NCI-H2227 (cell line): ENCODE results near the gene MYOZ2.
"Not testable (repeated sequence)": the region's sequence is repeated elsewhere in the genome, so short reads cannot be mapped to it uniquely, and the experiment has no call there.

Experiments used
- DNase-seq: peaks from one replicate; lab custom pipeline; 2025; ENCODE audit not compliant: unreplicated experiment; lab: John Stamatoyannopoulos, UW

The MYOZ2 gene

DNA sequence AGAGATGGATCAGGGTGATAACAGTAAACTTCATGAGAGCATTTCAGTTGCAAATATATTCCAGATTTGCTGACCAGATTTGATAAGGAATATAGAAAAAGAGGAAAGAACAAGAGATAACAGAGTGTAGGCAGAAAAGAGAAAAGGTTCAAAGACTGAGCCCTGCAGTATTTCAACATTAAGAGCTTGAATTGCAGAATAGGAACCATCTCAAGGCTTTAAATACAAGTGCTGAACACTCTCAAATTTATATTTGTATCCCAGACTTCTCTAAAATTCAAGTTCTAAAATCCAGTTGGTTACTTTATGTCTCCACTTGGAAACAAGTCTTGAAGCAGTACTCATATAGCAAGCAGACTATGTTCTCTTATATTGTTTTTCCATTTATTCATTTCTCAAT lies 9.7 kb upstream of the MYOZ2 start:
- no peak for DNase-seq

GRCh38 chr4:119128148-119128547 lies 7.5 kb upstream of the MYOZ2 start:
- DNase-seq = no peak

- no peak for DNase-seq
These were observed 5.1 kb upstream of the MYOZ2 start for GRCh38 chr4:119130365-119131065.

DNA sequence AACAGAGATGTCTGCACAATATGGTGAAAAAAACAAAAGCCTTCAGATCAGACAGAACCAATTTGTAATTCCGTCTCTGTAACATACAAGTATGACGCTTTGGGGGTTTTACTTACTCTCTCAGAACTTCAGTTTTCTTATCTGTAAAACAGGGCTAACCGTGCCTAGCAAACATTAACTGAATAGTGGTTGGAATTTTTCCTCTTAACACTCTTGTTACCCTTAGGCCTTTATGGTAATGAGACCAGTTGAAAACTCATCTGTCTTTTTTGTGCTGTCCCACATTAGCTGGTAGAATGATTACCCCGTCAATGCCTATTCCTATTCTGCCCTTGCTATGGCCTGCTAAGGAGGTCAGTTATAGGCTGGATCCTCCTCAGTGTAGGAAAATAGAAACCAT lies 4.5 kb upstream of the MYOZ2 start:
- DNase-seq = no peak

DNA sequence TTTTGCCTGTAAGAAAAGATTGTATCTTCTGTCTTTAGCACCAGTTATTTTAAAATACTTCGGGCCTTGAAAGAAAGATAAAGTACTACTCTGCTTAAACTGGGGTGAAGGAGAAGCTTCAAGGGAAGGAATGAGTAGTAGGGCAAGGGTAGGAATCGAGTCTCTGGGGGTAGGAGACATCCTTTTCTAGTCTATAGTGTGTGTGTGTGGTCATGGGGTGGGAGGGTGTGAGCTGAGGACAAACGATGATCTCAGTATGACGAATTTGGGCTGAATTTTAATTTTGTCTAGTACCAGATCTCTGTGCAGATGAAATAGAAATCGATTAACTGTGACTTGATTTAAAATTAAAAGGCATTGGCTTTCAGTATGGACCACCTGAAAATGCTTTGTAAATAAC lies 3.3 kb upstream of the MYOZ2 start:
- no peak for DNase-seq

DNA sequence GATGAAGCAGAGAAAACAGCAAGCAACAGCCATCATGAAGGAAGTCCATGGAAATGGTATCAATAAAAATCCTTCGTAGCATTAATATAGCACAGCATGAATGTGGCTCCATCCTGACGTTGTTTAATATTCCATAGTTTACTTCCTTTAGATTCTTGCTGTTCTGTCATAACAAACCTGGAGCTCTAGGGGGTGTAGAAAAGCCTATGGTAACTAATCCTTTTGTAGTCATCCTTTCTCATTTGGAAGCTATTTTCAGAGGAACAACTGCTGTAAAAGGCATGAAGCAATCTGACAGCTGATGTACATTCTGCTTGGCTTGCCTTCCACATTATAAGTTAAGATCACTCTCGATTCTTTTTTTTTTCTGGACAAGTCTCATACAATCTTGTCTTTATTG lies 914 bp downstream of the MYOZ2 start:
- DNase-seq = no peak

- no peak for DNase-seq
These were observed 2.4 kb downstream of the MYOZ2 start for GRCh38 chr4:119138046-119138445.

DNA sequence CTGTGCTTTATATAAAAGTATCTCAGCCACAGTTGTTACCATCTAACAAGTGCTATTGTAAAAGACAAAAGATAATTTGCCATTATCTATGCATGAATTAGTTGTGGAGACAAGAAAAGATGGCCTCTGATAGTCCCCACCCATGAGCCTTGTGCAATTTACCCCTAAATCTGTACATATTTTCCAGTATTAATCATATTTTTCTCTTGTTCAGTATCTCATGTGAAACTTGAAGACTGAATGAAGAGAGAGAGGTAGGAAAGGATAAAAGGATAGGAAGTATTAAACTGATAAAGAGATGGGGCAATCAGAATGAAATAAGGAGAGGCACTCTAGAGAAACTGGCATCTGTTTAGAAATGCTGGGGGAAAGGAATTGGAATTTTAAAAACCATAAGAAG lies 3.7 kb downstream of the MYOZ2 start:
- no peak for DNase-seq

DNA sequence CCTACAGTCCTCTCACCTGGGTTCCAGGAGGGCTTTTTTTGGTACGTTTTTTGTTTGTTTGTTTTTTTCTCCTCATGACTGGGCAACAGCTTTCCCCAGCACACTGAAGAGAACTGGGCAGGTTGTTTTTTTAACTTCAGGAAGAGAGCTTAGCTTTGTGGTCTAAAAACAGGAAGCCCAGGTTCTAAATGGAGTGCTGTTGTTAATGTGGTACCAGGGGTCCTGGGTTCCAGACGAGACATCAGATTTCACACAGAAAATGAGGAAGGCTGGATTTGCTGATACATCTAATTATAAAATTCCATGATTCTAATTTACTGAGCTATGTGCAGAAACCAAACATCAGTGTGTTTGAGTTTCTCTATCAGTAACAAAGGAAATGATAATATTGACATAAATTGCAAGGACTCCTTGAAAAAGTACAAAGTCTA lies 4.2 kb downstream of the MYOZ2 start:
- DNase-seq = no peak

DNA sequence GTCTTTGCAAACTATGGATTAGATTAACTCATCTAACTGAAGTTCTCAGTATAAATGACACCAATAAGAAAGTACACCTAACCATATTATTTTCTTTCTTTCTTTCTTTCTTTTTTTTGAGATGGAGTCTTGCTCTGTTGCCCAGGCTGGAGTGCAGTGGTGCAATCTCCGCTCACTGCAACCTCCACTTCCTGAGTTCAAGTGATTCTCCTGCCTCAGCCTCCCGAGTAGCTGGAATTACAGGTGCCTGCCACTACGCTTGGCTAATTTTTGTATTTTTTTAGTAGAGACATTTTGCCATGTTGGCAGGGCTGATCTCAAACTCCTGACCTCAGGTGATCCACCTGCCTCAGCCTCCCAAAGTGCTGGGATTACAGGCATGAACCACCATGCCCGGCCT lies 5.7 kb downstream of the MYOZ2 start:
- not testable (repeated sequence) for DNase-seq

DNA sequence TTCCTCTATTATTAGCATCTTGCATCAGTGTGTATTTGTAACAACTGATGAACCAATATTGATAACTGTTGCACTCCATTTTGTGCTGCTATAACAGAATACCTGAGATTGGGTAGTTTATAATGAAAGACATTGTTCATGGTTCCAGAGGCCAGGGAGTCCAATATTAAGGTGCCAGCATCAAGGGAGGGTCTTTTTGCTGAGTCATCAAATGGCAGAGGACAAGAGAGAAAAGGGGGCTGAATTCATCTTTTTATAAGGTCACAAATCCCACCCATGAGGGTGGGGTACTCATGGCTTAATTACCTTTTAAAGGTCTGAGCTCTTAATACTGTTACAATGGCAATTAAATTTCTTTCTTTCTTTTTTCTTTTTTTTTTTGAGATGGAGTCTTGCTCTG lies 7.2 kb downstream of the MYOZ2 start:
- no peak for DNase-seq

DNA sequence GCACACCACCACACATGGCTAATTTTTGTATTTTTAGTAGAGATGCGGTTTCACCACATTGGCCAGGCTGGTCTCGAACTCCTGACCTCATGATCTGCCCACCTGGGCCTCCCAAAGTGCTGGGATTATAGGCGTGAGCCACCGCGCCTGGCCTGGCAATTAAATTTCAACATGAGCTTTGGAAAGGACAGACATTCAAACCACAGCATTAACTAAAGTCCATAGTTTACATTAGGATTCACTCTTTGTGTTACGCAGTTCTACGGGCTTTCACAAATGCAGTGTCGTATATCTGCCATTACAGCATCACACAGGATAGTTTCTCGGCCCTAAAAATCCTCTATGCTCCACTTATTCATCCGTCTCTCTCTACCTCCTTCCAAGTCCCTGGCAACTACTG lies 7.7 kb downstream of the MYOZ2 start:
- not testable (repeated sequence) for DNase-seq

DNA sequence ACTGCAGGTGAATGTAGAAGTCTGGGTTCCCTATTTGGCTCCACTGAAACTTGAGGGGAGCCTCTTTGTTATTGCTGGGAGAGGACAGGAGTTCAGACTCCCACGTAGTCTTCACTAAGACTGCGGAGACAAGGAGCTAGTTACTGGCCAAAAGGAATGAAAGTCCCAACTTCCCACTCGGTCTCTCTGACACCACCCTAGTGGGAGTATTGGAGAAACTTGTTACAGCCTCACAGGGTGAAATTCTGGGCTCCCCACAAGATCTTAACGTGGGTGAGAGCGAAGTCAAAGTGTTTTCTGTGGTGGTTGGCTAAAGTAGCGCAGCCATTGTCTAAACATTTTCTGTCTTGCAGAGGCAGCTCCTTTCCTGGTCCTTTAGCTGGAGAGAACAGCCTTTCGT lies 13.5 kb downstream of the MYOZ2 start:
- DNase-seq = no peak

DNA sequence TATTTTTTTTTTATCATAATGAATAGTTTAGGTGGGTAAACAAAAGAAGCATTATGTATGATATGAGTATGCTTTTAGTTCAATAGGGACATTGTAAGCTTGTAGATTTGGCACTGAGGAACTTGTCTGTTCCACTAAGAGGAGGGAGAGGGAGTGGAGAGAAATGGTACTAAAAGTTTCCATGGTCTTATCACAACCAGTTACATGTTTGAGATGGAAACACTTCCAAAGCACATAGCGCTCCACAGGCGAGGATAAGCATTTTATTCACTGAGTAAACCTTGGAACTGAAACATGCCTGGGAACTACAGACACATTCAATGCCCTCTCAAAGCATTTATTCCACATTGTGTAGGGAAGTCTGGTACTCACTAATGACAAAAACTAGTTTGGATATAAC lies 15.5 kb downstream of the MYOZ2 start:
- DNase-seq = no peak

- no peak for DNase-seq
These were observed 17.1 kb downstream of the MYOZ2 start for GRCh38 chr4:119152741-119153140.

- DNase-seq = no peak
These were observed 26.5 kb downstream of the MYOZ2 start for GRCh38 chr4:119162174-119162573.

DNA sequence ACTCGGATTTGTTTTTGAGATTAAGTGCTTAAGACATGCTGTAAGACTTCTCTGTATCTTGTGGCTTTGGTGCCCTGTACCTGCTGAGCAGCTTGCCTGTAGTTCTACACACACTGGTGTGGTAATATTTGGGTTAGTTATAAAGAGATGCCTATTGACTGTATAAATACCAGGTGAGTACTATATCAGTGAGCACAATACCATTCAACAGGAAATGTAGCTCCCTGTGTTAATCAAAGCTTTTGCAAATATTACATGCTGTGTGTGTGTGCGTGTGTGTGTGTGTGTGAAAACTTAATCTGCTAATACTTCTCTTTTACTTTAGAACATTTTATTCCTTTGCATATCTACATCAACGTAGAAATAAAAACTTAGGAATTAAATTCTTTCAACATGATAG lies 30.1 kb downstream of the MYOZ2 start:
- no peak for DNase-seq

- DNase-seq = no peak
These were observed 34.6 kb downstream of the MYOZ2 start for GRCh38 chr4:119170195-119170594.

- DNase-seq = no peak
These were observed 36.6 kb downstream of the MYOZ2 start for GRCh38 chr4:119172223-119172622.

DNA sequence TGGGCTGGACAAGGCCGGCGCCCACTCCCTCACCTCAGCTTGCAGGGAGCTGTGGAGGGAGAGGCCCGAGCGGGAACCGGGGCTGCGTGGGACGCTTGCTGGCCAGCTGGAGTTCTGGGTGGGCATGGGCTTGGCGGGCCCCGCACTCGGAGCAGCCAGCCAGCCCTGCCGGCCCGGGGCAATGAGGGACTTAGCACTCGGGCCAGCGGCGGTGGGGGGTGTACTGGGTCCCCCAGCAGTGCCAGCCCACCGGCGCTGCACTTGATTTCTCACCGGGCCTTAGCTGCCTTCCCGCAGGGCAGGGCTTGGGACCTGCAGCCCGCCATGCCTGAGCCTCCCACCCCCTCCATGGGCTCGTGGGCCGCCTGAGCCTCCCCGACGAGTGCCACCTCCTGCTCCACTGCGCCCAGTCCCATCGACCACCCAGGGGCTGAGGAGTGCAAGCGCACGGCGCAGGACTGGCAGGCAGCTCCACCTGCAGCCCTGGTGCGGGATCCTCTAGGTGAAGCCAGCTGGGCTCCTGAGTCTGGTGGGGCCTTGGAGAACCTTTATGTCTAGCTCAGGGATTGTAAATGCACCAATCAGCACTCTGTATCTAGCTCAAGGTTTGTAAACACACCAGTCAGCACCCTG lies 38.2 kb downstream of the MYOZ2 start:
- not testable (repeated sequence) for DNase-seq

- no peak for DNase-seq
These were observed 43.4 kb downstream of the MYOZ2 start for GRCh38 chr4:119179011-119179410.

- DNase-seq = no peak
These were observed 48.5 kb downstream of the MYOZ2 start for GRCh38 chr4:119184128-119184527.

- DNase-seq = no peak
These were observed 54.0 kb downstream of the MYOZ2 start for GRCh38 chr4:119189638-119190037.
